ENCODE measurements around the gene FRMD4A. TPM values are rescaled to one million over a fixed set of nuclear protein-coding genes. Genes with fewer than 3 reads are reported as not detected.

The FRMD4A gene
- total and polyA plus RNA-seq, 2 of the 4 experiments (the other 2 are of a cell fraction), result 30.3 to 68.8 TPM

GRCh38 chr10:14334771-14335170 is 4.0 kb upstream of the FRMD4A start:
- no peak for ATAC-seq (ENCODE audit: low read depth)
- H3K36me3 ChIP-seq (ENCODE audit: control insufficient read depth, insufficient read depth, low read length), result no peaks in the 10 kb centered on the region
- POLR2A ChIA-PET (ENCODE audit: unreplicated experiment), result no interaction called here
- in situ Hi-C loops (cut with MboI; ENCODE audit: low sequenced_read_pairs), result no loop called here
- H3K56ac ChIP-seq (ENCODE audit: extremely low read depth, insufficient read depth, low read length), result no peak overlapping the region
- no peak overlapping the region for H3K14ac ChIP-seq (replicated peaks; ENCODE audit: low read depth, low read length)
- no peak overlapping the region for H3K4ac ChIP-seq (ENCODE audit: low read depth, low read length)
- H3K79me1 ChIP-seq (ENCODE audit: low read depth in 1 of 2, low read length in 2 of 2), result no peaks in the 10 kb centered on the region
- DNase-seq, result no peak
- H3K4me1 ChIP-seq (ENCODE audit: control insufficient read depth, insufficient read depth, low read length), result no peaks in the 10 kb centered on the region; the same call in 1 of the 2 replicates
- H3K9ac ChIP-seq (ENCODE audit: low read depth, low read length), result no peak overlapping the region
- H2BK5ac ChIP-seq (ENCODE audit: low read depth, low read length, poor library complexity, severe bottlenecking), result no peak overlapping the region
- H2BK120ac ChIP-seq (ENCODE audit: low read depth, low read length), result no peak overlapping the region
- no peak overlapping the region for H3K23ac ChIP-seq (ENCODE audit: low read depth, low read length)
- H4K91ac ChIP-seq (ENCODE audit: insufficient read depth, low read depth, low read length), result no peak overlapping the region
- H3K9me1 ChIP-seq (ENCODE audit: insufficient read depth, low read length), result peaks cover 3% of the 10 kb centered on the region; the same call in 1 of the 2 replicates
- dilution Hi-C loops (cut with HindIII; ENCODE audit: low sequenced_read_pairs, unreplicated experiment), result no loop called here
- no peaks in the 10 kb centered on the region for H4K20me1 ChIP-seq (ENCODE audit: insufficient read depth, low read length)
- no peak overlapping the region for H2BK20ac ChIP-seq (ENCODE audit: low read depth, low read length)
- H3K4me2 ChIP-seq (ENCODE audit: low read depth, low read length), result no peak overlapping the region
- TF ChIP-seq RAD21 (IDR thresholded peaks at IDR 0.05; ENCODE audit: low read length), result no peak
- no peak for TF ChIP-seq RCOR1 (IDR thresholded peaks at IDR 0.05; ENCODE audit: insufficient replicate concordance, low read length)
- no peak for TF ChIP-seq BHLHE40 (IDR thresholded peaks at IDR 0.05; ENCODE audit: low read depth, low read length)
- TF ChIP-seq MXI1 (IDR thresholded peaks at IDR 0.05; ENCODE audit: borderline replicate concordance, low read depth, low read length), result no peak
- no peak overlapping the region for H3K27ac ChIP-seq (ENCODE audit: insufficient read depth, low read length)
- no TSS peak for BruUV-seq (replicated peaks)
- no peak overlapping the region for H3K18ac ChIP-seq (ENCODE audit: low read depth, low read length)
- WGBS, 2 experiments (ENCODE audit: extremely low coverage in 2 of 2, insufficient read length in 1 of 2), result no CpG with 5 or more reads among the region's 2 CpGs
- H3K4me3 ChIP-seq (ENCODE audit: insufficient read depth, low read depth, low read length), result no peak overlapping the region
- H2AK5ac ChIP-seq (ENCODE audit: low read depth, low read length), result no peak overlapping the region
- intact Hi-C loops (cut with micrococcal nuclease), result no loop called here
- peaks cover 52% of the 10 kb centered on the region for H3K27me3 ChIP-seq (ENCODE audit: control insufficient read depth, insufficient read depth, low read length)
- no peak overlapping the region for H2BK15ac ChIP-seq (ENCODE audit: low read depth, low read length)
- H2AFZ ChIP-seq (replicated peaks; ENCODE audit: low read length, poor library complexity), result no peak overlapping the region
- no peak overlapping the region for H2AK9ac ChIP-seq (replicated peaks; ENCODE audit: low read depth, low read length, poor library complexity)
- CTCF ChIA-PET, result no interaction called here
- no peaks in the 10 kb centered on the region for H3K9me3 ChIP-seq (ENCODE audit: control insufficient read depth, insufficient read depth, low read length)
- no peak overlapping the region for H4K8ac ChIP-seq (ENCODE audit: low read depth in 2 of 2, low read length in 2 of 2)
- H4K5ac ChIP-seq (ENCODE audit: low read depth, low read length), result no peak overlapping the region

Data from IMR-90 (cell line).